Measurements from ENCODE around the gene SKA2. TPM values are rescaled to one million over a fixed set of nuclear protein-coding genes. Genes with fewer than 3 reads are reported as not detected.

SKA2 gene
- total and polyA plus RNA-seq, 9 of the 15 experiments (the other 6 are each of a cell fraction or from before 2014, with no cell fraction given), result 58.1 to 183 (median 133) TPM

DNA sequence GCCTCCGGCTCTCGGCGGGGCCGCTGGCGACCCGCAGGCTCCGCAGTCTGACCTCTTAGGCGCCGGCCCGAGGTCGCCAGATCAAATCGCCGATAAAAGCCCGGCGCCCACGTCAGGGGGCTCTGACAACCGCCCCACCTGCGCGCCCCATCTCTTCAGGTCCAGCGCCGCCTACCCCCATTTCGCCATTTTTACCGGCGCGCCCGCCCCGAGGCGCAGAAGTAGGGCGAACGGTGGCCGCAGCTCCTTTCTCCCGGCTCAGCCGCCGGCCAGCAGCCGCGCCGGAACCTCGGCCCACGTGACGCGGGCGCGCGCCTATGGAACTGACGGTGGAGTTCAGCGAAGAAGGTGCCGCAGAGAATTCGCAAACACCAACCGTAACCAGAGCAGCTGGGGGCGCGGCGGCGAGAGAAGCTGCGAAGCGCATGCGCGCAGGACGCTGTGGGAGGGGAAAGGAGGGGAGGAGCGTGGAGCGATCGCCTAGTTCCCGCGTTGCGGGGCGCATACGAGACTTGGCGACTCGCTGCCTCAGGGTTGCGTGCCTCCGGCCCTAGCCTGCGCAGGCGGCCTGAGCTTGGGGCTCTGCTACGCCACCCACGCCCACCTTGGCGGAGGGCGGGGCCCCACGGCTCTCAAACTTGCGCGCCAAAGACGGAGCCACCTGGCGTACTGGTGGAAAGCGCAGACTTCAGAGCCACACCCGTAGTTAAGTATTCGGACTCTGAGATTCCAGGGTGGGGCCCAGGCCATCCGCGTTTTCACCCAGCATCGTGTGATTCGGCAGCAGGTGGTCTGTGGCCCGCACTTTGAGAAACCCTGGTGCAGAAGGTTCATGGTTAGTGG lies 48.3 kb downstream of the SKA2 start, which contains the start of gene TRIM37 (continued):
- TF ChIP-seq RBM34 (IDR thresholded peaks at IDR 0.05; ENCODE audit: borderline replicate concordance, insufficient read depth, low read length) (no peak), ZNF717 (CRISPR knock-in tag; IDR thresholded peaks at IDR 0.05) (no peak), ZNF23 (CRISPR knock-in tag; IDR thresholded peaks at IDR 0.05) (no peak)
- TF ChIP-seq, protein P1, sequence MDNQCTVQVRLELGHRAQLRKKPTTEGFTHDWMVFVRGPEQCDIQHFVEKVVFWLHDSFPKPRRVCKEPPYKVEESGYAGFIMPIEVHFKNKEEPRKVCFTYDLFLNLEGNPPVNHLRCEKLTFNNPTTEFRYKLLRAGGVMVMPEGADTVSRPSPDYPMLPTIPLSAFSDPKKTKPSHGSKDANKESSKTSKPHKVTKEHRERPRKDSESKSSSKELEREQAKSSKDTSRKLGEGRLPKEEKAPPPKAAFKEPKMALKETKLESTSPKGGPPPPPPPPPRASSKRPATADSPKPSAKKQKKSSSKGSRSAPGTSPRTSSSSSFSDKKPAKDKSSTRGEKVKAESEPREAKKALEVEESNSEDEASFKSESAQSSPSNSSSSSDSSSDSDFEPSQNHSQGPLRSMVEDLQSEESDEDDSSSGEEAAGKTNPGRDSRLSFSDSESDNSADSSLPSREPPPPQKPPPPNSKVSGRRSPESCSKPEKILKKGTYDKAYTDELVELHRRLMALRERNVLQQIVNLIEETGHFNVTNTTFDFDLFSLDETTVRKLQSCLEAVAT (IDR thresholded peaks at IDR 0.05), result no peak
- TF ChIP-seq, protein P2, sequence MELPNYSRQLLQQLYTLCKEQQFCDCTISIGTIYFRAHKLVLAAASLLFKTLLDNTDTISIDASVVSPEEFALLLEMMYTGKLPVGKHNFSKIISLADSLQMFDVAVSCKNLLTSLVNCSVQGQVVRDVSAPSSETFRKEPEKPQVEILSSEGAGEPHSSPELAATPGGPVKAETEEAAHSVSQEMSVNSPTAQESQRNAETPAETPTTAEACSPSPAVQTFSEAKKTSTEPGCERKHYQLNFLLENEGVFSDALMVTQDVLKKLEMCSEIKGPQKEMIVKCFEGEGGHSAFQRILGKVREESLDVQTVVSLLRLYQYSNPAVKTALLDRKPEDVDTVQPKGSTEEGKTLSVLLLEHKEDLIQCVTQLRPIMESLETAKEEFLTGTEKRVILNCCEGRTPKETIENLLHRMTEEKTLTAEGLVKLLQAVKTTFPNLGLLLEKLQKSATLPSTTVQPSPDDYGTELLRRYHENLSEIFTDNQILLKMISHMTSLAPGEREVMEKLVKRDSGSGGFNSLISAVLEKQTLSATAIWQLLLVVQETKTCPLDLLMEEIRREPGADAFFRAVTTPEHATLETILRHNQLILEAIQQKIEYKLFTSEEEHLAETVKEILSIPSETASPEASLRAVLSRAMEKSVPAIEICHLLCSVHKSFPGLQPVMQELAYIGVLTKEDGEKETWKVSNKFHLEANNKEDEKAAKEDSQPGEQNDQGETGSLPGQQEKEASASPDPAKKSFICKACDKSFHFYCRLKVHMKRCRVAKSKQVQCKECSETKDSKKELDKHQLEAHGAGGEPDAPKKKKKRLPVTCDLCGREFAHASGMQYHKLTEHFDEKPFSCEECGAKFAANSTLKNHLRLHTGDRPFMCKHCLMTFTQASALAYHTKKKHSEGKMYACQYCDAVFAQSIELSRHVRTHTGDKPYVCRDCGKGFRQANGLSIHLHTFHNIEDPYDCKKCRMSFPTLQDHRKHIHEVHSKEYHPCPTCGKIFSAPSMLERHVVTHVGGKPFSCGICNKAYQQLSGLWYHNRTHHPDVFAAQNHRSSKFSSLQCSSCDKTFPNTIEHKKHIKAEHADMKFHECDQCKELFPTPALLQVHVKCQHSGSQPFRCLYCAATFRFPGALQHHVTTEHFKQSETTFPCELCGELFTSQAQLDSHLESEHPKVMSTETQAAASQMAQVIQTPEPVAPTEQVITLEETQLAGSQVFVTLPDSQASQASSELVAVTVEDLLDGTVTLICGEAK (IDR thresholded peaks at IDR 0.05), result no peak; the same call in 1 of the 2 replicates
- TF ChIP-seq, protein P2 (CRISPR knock-in tag; IDR thresholded peaks at IDR 0.05), result no peak
- TF ChIP-seq, protein P3, sequence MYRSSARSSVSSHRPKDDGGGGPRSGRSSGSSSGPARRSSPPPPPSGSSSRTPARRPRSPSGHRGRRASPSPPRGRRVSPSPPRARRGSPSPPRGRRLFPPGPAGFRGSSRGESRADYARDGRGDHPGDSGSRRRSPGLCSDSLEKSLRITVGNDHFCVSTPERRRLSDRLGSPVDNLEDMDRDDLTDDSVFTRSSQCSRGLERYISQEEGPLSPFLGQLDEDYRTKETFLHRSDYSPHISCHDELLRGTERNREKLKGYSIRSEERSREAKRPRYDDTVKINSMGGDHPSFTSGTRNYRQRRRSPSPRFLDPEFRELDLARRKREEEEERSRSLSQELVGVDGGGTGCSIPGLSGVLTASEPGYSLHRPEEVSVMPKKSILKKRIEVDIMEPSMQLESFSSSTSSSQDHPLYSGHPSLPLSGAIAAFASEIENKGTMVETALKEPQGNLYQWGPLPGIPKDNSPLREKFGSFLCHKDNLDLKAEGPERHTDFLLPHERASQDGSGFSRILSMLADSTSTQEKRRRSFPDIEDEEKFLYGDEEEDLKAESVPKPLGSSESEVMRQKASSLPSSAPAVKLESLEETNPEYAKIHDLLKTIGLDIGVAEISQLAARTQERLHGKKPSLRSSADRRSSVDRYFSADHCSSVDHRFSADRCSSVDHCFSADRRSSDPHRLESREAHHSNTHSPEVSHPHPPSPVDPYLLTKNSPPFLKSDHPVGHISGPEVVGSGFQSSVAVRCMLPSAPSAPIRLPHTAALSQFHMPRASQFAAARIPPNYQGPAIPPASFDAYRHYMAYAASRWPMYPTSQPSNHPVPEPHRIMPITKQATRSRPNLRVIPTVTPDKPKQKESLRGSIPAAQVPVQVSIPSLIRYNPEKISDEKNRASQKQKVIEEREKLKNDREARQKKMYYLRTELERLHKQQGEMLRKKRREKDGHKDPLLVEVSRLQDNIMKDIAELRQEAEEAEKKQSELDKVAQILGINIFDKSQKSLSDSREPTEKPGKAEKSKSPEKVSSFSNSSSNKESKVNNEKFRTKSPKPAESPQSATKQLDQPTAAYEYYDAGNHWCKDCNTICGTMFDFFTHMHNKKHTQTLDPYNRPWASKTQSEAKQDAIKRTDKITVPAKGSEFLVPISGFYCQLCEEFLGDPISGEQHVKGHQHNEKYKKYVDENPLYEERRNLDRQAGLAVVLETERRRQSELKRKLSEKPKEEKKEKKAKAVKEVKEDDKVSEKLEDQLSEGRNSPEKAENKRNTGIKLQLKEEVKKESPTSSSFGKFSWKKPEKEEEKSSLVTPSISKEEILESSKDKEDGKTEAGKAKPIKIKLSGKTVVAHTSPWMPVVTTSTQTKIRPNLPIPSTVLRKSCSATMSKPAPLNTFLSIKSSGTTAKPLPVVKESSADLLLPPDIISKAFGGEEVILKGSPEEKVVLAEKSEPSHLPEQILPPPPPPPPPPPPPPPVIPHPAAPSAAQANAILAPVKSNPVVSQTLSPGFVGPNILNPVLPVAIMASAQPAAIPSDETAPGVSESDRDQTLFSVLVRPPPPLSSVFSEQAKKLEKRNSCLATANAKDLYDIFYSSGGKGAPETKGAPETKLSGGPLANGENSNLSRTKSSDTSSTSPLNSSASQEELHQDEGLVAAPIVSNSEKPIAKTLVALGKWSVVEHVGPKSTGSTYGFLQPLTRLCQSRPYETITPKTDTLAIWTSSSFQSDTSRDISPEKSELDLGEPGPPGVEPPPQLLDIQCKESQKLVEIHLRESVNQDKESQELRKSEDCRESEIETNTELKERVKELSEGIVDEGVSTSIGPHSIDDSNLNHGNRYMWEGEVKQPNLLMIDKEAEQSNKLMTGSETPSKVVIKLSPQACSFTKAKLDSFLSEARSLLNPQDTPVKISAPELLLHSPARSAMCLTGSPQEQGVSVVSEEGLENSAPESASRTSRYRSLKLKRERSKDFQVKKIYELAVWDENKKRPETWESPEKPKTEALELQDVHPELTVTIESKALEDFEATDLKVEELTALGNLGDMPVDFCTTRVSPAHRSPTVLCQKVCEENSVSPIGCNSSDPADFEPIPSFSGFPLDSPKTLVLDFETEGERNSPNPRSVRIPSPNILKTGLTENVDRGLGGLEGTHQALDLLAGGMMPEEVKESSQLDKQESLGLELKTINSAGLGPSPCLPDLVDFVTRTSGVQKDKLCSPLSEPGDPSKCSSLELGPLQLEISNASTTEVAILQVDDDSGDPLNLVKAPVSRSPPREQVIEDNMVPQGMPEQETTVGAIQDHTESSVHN (IDR thresholded peaks at IDR 0.05; ENCODE audit: borderline replicate concordance in 1 of 2, low read depth in 1 of 2), result no peak

Measured in K562 (cell line).